Measurements from ENCODE around the gene SNRNP25.
"Not testable (repeated sequence)": the region's sequence is repeated elsewhere in the genome, so short reads cannot be mapped to it uniquely, and the experiment has no call there.

The SNRNP25 gene

GRCh38 chr16:38941-39892, 14.4 kb upstream of the SNRNP25 start:
- peak overlapping the region; percentile 57 for H3K27ac ChIP-seq
- peak; percentile 59 for DNase-seq (ENCODE audit: low read depth, low spot score)

- DNase-seq (ENCODE audit: low read depth, low spot score) = no peak
Measured at GRCh38 chr16:41439-42068, 12.1 kb upstream of the SNRNP25 start.

DNA sequence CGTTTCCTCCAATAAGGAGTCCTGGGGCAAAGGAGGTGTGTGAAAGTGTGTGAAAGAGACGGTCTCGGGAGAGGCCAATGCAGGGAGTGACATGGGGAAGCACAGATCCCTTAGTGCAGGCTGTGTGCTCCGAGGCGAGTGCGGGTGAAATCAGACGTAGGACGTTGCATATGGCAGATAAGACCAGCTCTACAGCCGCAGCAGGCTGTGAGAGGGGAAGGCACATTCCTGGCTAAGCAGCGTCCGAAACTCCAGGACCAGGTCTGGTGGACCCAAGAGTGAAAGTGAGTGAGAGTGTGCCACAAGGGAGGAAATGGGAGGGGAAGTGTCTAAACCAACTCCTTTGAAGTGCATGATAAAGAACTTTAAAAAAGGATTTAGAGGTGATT, 11.6 kb upstream of the SNRNP25 start:
- DNase-seq (ENCODE audit: low read depth, low spot score) = no peak
- H3K27ac ChIP-seq = no peak overlapping the region

More at GRCh38 chr16:41439-42068, 12.1 kb upstream of the SNRNP25 start:
- H3K27ac ChIP-seq = no peak overlapping the region

DNA sequence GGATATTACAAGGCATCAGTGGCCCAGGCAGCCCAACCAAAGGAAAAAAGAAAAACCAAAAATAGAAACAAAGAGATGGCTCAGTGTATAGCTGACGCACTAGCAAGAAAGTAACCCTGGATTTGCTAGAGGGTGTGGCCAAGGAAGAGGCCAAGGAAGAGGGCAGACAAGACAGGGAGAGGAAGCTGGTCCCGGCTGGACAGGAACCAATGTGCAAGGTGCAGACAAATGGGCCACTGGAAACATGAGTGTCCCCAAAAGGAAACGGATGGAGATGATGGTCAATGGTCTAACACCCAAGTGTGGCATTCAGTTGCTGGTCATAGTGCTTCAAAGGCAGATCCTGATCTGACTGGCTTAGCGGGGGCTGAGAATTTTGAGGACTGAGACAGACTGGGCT, 10.9 kb upstream of the SNRNP25 start:
- no peak overlapping the region for H3K27ac ChIP-seq
- DNase-seq (ENCODE audit: low read depth, low spot score) = no peak

DNA sequence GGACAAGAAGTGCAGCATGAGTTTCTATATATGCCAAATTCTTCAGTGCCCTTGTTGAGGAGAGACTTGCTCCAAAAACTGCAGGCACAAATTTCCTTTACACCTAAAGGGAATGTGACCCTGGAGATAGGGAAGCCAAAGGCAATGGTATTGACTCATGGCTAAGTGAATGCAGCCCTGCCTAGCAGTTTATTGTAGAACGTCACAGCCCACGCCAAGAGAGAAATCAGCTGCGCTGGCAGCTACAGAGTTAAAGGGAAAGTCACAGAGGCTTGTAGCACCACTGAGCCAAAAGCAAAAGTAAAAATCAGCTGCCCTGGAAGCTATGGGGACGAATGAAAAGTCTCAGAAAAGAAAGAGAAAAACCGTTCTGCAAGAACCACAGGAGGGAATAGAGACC, 10.3 kb upstream of the SNRNP25 start:
- H3K27ac ChIP-seq = no peak overlapping the region
- no peak for DNase-seq (ENCODE audit: low read depth, low spot score)

- H3K27ac ChIP-seq = no peak overlapping the region
- no peak for DNase-seq (ENCODE audit: low read depth, low spot score)
Measured at GRCh38 chr16:44655-45054, 9.0 kb upstream of the SNRNP25 start.

DNA sequence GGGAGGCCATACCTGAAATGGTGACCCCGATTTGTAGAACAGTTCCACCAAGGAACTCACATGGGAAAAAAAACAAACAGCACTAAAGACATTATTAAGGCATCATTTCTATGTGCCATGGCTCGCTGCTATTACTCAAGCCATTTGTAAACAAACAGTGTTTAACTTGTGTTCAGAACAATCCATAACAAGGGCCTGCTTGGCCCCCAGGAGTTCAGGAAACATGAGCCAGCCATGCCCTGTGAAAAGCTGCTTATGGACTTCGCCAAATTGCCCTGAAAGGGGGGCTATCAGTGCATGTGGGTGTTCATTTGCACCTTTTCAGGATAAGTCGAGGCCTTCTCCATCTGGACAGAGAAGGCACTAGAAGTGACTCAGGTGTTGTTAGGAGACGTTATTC, 8.2 kb upstream of the SNRNP25 start:
- DNase-seq (ENCODE audit: low read depth, low spot score) = no peak
- H3K27ac ChIP-seq = no peak overlapping the region

GRCh38 chr16:46510-46909, 7.1 kb upstream of the SNRNP25 start:
- DNase-seq (ENCODE audit: low read depth, low spot score); H3K27ac ChIP-seq: not testable (repeated sequence)

DNA sequence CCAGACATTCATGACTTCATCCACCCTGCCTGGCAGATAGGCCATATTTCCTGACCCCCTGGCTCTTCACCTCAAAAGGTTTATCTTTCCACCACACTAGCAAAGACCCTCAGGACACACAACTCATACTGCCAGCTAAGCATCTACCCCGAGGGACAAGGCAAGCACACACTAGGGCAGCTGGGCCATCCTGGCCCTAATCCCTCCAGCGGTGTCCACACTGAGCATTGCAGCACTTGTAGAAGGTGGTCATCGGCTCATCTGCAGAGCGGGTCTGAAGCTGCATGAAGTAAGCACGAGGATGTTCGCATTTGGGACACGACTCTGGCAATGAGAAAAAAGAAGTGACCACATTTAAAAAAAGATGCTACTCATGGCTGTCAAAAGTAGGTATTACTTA, 6.4 kb upstream of the SNRNP25 start:
- DNase-seq (ENCODE audit: low read depth, low spot score) = no peak
- no peak overlapping the region for H3K27ac ChIP-seq

DNA sequence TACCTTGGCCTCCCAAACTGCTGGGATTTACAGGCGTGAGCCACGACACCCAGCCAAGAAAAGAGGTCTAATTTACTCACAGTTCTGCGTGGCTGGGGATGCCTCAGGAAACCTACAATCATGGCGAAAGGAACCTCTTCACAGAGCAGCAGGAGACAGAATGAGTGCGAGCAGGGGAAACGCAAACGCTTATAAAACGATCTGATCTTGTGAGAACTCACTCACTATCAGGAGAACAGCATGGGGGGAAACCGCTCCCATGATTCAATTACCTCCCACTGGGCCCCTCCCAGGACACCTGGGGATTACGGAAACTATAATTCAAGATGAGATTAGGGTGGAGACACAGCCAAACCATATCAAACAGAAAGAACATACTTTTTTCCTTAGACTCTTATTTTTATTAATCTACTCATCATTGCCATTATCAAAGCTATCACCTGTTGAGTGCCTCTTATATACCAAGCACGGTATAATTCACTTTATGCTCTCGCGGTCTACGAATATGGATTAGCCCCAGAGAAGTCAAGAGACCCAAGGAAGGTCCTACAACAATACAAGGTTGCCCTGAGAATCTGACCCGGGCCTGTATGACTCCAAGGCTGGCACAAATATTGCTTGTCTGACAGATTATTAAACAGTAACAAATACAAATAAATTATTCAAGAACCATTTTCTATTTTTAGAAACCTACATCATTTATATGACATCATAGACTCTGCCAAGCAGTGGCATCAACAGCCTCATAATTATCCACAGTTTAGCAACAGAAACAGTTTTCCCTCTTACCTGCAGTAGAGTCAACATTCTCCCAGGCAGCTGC, 2.6 kb upstream of the SNRNP25 start:
- H3K27ac ChIP-seq = no peak overlapping the region
- no peak for DNase-seq (ENCODE audit: low read depth, low spot score)

DNA sequence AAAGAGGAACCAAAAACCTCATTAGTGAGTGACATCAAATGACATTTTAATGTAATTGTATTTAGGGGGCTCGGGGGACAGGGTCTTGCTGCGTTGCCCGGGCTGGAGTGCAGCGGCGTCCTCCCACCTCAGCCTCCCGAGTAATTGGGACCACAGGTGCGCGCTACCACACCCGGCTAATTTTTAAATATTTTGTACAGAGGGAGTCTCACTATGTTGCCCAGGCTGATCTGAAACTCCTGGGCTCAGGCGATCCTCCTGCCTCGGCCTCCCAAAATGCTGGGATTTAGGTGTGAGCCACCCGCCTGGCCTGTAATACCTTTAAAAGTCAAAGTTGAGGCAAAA, 581 bp downstream of the SNRNP25 start:
- no peak overlapping the region for H3K27ac ChIP-seq

DNA sequence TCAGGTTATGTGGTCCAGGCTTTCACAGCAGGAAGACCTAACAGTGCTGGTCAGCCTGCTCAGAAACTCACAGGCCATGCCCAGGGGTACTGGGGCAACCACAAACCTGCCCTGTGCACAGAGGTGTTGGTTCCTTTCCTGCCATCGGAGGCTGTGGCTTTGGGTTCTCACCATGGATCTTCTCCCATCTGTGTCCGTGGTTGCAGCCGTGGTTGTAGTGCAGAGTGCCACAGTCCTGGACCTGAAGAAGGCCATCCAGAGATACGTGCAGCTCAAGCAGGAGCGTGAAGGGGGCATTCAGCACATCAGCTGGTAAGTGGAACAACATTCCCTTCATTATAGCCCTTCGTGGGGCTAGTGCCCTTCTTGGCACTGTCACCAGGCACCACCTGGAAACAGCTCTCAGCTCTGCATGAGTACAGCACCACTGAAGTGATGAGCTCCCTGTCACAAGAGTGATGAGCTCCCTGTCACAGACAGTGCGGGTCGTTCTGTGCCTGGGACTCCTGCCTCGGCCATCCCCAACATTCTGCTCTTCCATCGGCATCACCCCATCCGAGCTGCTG, 2.0 kb downstream of the SNRNP25 start:
- no peak overlapping the region for H3K27ac ChIP-seq
- DNase-seq (ENCODE audit: low read depth, low spot score) = no peak

More for the DNA sequence above, 581 bp downstream of the SNRNP25 start:
- no peak for DNase-seq (ENCODE audit: low read depth, low spot score)

DNA sequence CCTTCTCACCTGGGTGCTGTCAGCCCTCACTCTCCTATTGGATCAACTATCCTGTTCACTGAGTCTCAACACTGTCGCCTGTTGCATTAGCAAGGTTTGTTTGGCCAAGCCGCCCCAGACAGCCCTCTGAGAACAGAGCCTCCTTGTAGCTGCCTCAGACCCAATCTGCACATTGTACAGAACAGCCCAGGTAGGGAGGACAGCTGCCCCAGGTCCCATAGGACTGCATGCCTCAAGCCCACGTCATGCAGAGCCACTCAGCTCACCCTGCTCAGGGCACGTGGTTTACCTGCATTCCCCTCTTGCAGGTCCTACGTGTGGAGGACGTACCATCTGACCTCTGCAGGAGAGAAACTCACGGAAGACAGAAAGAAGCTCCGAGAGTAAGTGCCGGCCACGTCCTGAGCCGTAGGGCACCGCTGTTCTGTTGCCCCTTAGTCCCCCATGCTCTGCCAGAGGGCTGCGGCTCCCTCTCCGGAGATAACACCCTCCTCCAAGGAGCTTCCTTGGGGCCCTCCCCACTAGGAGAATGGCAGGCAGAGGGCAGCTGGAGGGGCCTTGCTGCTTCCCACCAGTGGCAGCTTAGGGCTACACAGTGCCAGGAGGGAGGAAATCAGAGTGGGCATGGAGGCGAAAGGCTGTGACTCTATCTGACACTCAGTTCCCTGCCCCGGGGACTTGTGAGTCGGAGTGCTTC, 2.8 kb downstream of the SNRNP25 start:
- DNase-seq (ENCODE audit: low read depth, low spot score) = no peak
- no peak overlapping the region for H3K27ac ChIP-seq

GRCh38 chr16:57711-58110, 4.1 kb downstream of the SNRNP25 start:
- no peak overlapping the region for H3K27ac ChIP-seq
- DNase-seq (ENCODE audit: low read depth, low spot score) = no peak

GRCh38 chr16:58491-59439, 5.1 kb downstream of the SNRNP25 start:
- no peak overlapping the region for H3K27ac ChIP-seq
- no peak for DNase-seq (ENCODE audit: low read depth, low spot score)

GRCh38 chr16:59440-60059, 5.9 kb downstream of the SNRNP25 start:
- DNase-seq (ENCODE audit: low read depth, low spot score) = no peak
- H3K27ac ChIP-seq = no peak overlapping the region

GRCh38 chr16:60166-60565, 6.5 kb downstream of the SNRNP25 start:
- no peak overlapping the region for H3K27ac ChIP-seq
- no peak for DNase-seq (ENCODE audit: low read depth, low spot score)
